ENCODE results near the gene G0S2. TPM values are rescaled to one million over a fixed set of nuclear protein-coding genes. Genes with fewer than 3 reads are reported as not detected.

The G0S2 gene
- total and polyA plus RNA-seq, 2 of the 8 experiments (the other 6 are each of a cell fraction or from before 2014, with no cell fraction given) = 1.0 to 1.7 TPM

GRCh38 chr1:209708297-209708696 lies 33.1 kb downstream of the G0S2 start:
- DNase-seq (ENCODE audit: low read depth in 1 of 2, low spot score in 2 of 2) (no peak), FAIRE-seq (no peak)
- no peak overlapping the region for H2BK120ac ChIP-seq (replicated peaks; ENCODE audit: low read depth, low read length)
- no peaks in the 10 kb centered on the region for H3K79me1 ChIP-seq (ENCODE audit: low read depth, low read length)
- H3K18ac ChIP-seq (ENCODE audit: extremely low read depth, low read length) = no peak overlapping the region
- H3K27me3 ChIP-seq (replicated peaks in 1 of 4; ENCODE audit: control insufficient read depth in 3 of 4, extremely low read depth in 1 of 4, insufficient read depth in 3 of 4, low read length in 3 of 4) = no peaks in the 10 kb centered on the region; a peak in 1 of 7 replicates
- no peak overlapping the region for H4K8ac ChIP-seq (ENCODE audit: extremely low read depth, insufficient read depth, low read length)
- H3K56ac ChIP-seq (replicated peaks; ENCODE audit: insufficient read length, low read depth, low read length) = no peak overlapping the region
- no peak overlapping the region for H2BK20ac ChIP-seq (ENCODE audit: low read length)
- no peak overlapping the region for H3K9ac ChIP-seq (replicated peaks in 1 of 4; ENCODE audit: extremely low read depth in 1 of 4, low read depth in 3 of 4, low read length in 3 of 4)
- no peaks in the 10 kb centered on the region for H3K36me3 ChIP-seq (ENCODE audit: control insufficient read depth in 2 of 4, insufficient read depth in 4 of 4, low read length in 3 of 4)
- H3K79me2 ChIP-seq (ENCODE audit: control insufficient read depth in 1 of 2, insufficient read depth in 2 of 2, low read length in 2 of 2) = no peaks in the 10 kb centered on the region
- H2AFZ ChIP-seq (ENCODE audit: low read length) = no peak overlapping the region
- no peak overlapping the region for H3K23ac ChIP-seq (ENCODE audit: insufficient read length)
- CTCF ChIA-PET (ENCODE audit: partially characterized antibody) = interaction anchor here (0.9 kb wide), 1 partner anchor 114 kb away, joined by 3 read pairs; no protein-coding TSS in a partner anchor
- no peaks in the 10 kb centered on the region; the same call in 1 of the 2 replicates for H3K23me2 ChIP-seq (ENCODE audit: low read depth, low read length)
- no peaks in the 10 kb centered on the region for H4K20me1 ChIP-seq (replicated peaks in 1 of 2; ENCODE audit: control insufficient read depth in 1 of 2, insufficient read depth in 2 of 2, low read length in 2 of 2)
- H2AK5ac ChIP-seq (ENCODE audit: low read depth, low read length) = no peak overlapping the region
- H3K4me3 ChIP-seq (ENCODE audit: extremely low read depth in 1 of 4, insufficient read depth in 2 of 4, low read depth in 3 of 4, low read length in 4 of 4) = no peak overlapping the region
- H2BK15ac ChIP-seq (ENCODE audit: low read length) = no peak overlapping the region
- H3K27ac ChIP-seq (ENCODE audit: low read depth, low read length) = no peak overlapping the region
- H4K91ac ChIP-seq (replicated peaks; ENCODE audit: insufficient read length, low read length) = no peak overlapping the region
- H3K4me1 ChIP-seq (replicated peaks in 1 of 4; ENCODE audit: control insufficient read depth in 3 of 4, insufficient read depth in 4 of 4, low read length in 3 of 4) = no peaks in the 10 kb centered on the region
- 79% methylated on average over 4 of the region's 4 CpGs; no CpG with 5 or more reads in 1 of the 2 experiments for WGBS, 2 experiments (ENCODE audit: extremely low coverage in 1 of 2, insufficient coverage in 1 of 2, insufficient read length in 1 of 2, insufficient replicate concordance in 2 of 2, low coverage in 1 of 2, low lambda C conversion rate in 2 of 2, missing lambda C conversion rate in 1 of 2)
- H2BK5ac ChIP-seq (ENCODE audit: low read depth, low read length) = no peak overlapping the region
- TF ChIP-seq KDM5A (IDR thresholded peaks at IDR 0.05; ENCODE audit: low read length) (no peak), YY1 (IDR thresholded peaks at IDR 0.05; ENCODE audit: low read depth, low read length) (no peak)
- H3K4me2 ChIP-seq (ENCODE audit: insufficient read depth in 1 of 2, low read depth in 2 of 2, low read length in 2 of 2) = no peak overlapping the region
- H2BK12ac ChIP-seq (ENCODE audit: low read depth, low read length) = no peak overlapping the region
- no peaks in the 10 kb centered on the region for H3K9me3 ChIP-seq (ENCODE audit: insufficient read depth in 2 of 2, low read depth in 1 of 2, low read length in 1 of 2)
- H3K4ac ChIP-seq (replicated peaks; ENCODE audit: insufficient read length, low read depth, low read length) = no peak overlapping the region
- H4K5ac ChIP-seq (ENCODE audit: insufficient read length, low read depth, low read length) = no peak overlapping the region
- no peak overlapping the region for H3K14ac ChIP-seq (ENCODE audit: insufficient read length)
- POLR2A ChIA-PET (ENCODE audit: partially characterized antibody) = no interaction called here

Measured in H1 (cell line).